ENCODE measurements around the gene CACNA1I. TPM values are rescaled to one million over a fixed set of nuclear protein-coding genes. Genes with fewer than 3 reads are reported as not detected.

CACNA1I gene
- total RNA-seq, 4 donors from 2014 or later = under 0.01 to 0.39 (median 0.33) TPM; not detected in 1

DNA sequence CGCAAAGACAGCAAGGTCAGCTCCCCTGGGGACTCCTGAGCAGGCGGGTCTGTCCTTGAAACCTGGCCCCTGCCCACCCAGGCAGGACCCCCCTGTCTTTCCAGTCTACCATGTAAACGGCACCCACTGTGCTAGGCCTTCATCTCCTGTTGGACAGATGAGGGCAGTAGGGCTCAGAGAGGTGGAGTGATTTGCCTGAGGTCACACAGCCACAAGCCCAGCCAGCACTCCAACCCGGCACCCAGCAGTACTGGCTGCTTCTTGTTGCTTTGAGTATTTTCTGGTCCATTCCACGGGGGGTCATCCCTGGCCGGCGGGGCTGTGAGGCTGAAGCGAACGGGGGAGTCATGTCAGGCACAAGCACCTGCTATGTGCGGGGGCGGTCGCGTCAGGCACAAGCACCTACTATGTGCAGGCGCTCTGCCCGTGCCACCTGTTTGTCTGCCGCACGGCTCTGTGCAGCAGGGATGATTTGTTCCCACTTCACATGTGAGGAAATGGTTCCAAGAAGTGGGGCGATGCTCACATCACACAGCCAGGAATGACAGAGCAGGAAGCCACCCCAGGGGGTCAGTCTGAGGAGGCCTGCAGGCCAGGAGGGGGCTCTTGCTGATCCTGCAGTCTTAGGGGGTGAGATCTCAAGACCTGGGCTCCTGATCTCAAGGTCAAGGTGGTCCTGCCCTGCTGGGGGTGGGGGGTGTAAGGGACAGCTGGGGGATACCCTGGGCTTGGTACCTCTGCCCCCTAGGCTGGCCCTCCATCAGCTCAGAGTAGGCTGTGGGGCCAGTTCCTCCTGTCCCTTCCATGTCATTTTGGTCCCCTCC is 110.7 kb downstream of the CACNA1I start:
- 83% methylated on average over 10 of the region's 18 CpGs for WGBS
- H3K36me3 ChIP-seq = no peaks in the 10 kb centered on the region
- no peaks in the 10 kb centered on the region for H3K9me3 ChIP-seq
- no peak for DNase-seq (ENCODE audit: extremely low spot score)
- TF ChIP-seq POLR2AphosphoS5 (IDR thresholded peaks at IDR 0.05) = no peak
- TF ChIP-seq, protein P1, sequence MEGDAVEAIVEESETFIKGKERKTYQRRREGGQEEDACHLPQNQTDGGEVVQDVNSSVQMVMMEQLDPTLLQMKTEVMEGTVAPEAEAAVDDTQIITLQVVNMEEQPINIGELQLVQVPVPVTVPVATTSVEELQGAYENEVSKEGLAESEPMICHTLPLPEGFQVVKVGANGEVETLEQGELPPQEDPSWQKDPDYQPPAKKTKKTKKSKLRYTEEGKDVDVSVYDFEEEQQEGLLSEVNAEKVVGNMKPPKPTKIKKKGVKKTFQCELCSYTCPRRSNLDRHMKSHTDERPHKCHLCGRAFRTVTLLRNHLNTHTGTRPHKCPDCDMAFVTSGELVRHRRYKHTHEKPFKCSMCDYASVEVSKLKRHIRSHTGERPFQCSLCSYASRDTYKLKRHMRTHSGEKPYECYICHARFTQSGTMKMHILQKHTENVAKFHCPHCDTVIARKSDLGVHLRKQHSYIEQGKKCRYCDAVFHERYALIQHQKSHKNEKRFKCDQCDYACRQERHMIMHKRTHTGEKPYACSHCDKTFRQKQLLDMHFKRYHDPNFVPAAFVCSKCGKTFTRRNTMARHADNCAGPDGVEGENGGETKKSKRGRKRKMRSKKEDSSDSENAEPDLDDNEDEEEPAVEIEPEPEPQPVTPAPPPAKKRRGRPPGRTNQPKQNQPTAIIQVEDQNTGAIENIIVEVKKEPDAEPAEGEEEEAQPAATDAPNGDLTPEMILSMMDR (IDR thresholded peaks at IDR 0.05) = no peak
- TF ChIP-seq POLR2A (IDR thresholded peaks at IDR 0.05; ENCODE audit: low read depth) = no peak
- no peak for TF ChIP-seq EP300 (IDR thresholded peaks at IDR 0.05)
- intact Hi-C loops (cut with DNase I) = no loop called here
- peaks cover 0 to 12% (median 10%) of the 10 kb centered on the region in 4 donors for H3K4me1 ChIP-seq
- peaks cover 0 to 73% (median 14%) of the 10 kb centered on the region in 4 donors for H3K27me3 ChIP-seq
- no peak overlapping the region for H3K4me3 ChIP-seq
- H3K27ac ChIP-seq (replicated peaks in 1 of 4) = no peak overlapping the region

DNA sequence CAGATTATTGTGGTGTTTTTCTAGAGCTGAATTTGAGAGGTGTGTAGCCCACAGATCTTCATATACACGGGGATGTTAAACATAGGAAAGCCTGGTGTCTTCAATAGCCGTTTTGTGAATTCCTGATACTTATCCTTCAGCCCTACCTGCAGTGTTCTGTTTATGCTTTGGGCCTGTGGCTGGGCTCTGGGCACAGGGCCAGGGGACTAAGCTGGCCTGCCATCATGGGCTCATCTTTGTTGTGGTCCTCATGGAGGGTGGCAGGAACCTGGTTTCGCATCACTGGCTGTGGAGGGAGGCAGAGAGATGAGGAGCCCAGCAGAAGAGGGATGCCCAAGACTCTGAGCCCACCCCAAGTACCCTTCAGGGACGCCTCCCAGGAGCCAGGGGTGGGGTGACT is 112.4 kb downstream of the CACNA1I start:
- intact Hi-C loops (cut with DNase I) = no loop called here
- Histone ChIP-seq H3K27ac (replicated peaks in 1 of 4) (no peak overlapping the region), H3K27me3 (peaks cover 0 to 91% (median 15%) of the 10 kb centered on the region in 4 donors), H3K36me3 (no peaks in the 10 kb centered on the region), H3K4me3 (no peak overlapping the region), H3K4me1 (peaks cover 0 to 13% (median 10%) of the 10 kb centered on the region in 4 donors), H3K9me3 (no peaks in the 10 kb centered on the region)
- no peak for DNase-seq (ENCODE audit: extremely low spot score)
- WGBS = 89% methylated on average over 4 of the region's 4 CpGs
- TF ChIP-seq POLR2A (IDR thresholded peaks at IDR 0.05; ENCODE audit: low read depth) (no peak), POLR2AphosphoS5 (IDR thresholded peaks at IDR 0.05) (no peak), EP300 (IDR thresholded peaks at IDR 0.05) (no peak)
- TF ChIP-seq, protein P1 (IDR thresholded peaks at IDR 0.05) = no peak

DNA sequence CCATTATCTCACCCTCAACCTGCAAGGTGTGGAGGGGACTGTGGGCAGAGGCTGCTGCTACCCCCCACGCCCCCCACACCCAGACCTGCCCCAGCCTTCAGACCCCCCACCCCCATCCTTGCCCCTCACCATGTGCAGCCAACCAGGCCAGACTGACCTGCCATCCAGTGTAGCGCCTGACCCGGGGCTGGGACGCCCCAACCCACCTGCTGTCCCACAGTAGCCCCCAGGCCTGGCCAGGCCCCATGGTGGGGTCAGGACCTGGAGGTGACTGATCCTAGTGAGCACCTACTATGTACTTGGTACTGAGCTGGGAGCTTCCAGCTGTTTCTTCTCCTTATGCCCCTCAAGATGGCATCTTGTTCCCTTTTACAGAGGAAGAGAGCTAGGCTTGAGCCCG is 113.1 kb downstream of the CACNA1I start:
- TF ChIP-seq POLR2A (IDR thresholded peaks at IDR 0.05; ENCODE audit: low read depth) (no peak), EP300 (IDR thresholded peaks at IDR 0.05) (no peak), POLR2AphosphoS5 (IDR thresholded peaks at IDR 0.05) (no peak)
- TF ChIP-seq, protein P1 (IDR thresholded peaks at IDR 0.05) = no peak
- Histone ChIP-seq H3K27me3 (peaks cover 0 to 91% (median 15%) of the 10 kb centered on the region in 4 donors), H3K27ac (replicated peaks in 1 of 4) (no peak overlapping the region), H3K4me3 (no peak overlapping the region), H3K36me3 (no peaks in the 10 kb centered on the region), H3K4me1 (peaks cover 0 to 13% (median 10%) of the 10 kb centered on the region in 4 donors), H3K9me3 (no peaks in the 10 kb centered on the region)
- WGBS = 100% methylated on average over 1 of the region's 5 CpGs
- no peak for DNase-seq (ENCODE audit: extremely low spot score)
- intact Hi-C loops (cut with DNase I) = no loop called here

DNA sequence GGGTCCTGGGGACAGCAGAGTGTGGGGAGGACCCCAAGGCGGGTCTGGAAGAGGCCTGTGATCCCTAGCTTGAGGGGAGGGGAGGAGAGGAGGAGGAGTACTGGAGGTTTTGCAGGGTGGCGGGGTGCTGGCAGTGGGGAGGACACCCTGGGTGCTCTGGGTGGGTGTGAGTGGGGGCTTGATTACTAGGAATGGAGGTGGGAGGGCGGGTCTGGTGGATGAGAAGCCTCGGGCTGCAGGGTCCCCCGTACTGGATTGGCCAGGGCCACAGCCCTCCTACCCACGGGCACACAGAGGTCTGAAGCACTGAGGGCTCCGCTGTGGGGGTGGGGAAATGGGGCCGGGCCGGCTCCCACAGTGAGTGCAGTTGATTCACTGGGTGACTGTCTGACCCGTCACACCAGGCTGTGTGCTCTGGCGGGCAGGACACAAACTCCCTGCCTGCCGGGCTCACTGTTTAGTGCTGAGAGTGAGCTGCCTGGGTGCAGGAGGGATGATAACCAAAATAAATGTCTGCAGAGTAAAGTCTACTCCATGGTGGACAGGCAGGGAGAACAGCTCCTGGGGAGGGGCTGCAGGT is 114.2 kb downstream of the CACNA1I start:
- no peak for DNase-seq (ENCODE audit: extremely low spot score)
- 83% methylated on average over 7 of the region's 12 CpGs for WGBS
- peaks cover 0 to 13% (median 10%) of the 10 kb centered on the region in 4 donors for H3K4me1 ChIP-seq
- H3K36me3 ChIP-seq = no peaks in the 10 kb centered on the region
- no peak overlapping the region for H3K27ac ChIP-seq (replicated peaks in 1 of 4)
- TF ChIP-seq EP300 (IDR thresholded peaks at IDR 0.05) (no peak), POLR2A (IDR thresholded peaks at IDR 0.05; ENCODE audit: low read depth) (no peak), POLR2AphosphoS5 (IDR thresholded peaks at IDR 0.05) (no peak)
- TF ChIP-seq, protein P1 (IDR thresholded peaks at IDR 0.05) = no peak
- intact Hi-C loops (cut with DNase I) = no loop called here
- H3K27me3 ChIP-seq = peaks cover 0 to 92% (median 15%) of the 10 kb centered on the region in 4 donors
- H3K9me3 ChIP-seq = no peaks in the 10 kb centered on the region
- H3K4me3 ChIP-seq = no peak overlapping the region

All from esophagus muscularis mucosa (tissue), 4 donors.